Caco-2 (cell line): ENCODE data around the gene USP16. TPM values are rescaled to one million over a fixed set of nuclear protein-coding genes. Genes with fewer than 3 reads are reported as not detected.
A peak's percentile ranks its signal among the peaks of the same experiment; 100 is the strongest.
"Not testable (repeated sequence)": the region's sequence is repeated elsewhere in the genome, so short reads cannot be mapped to it uniquely, and the experiment has no call there.

Source experiments
- BruUV-seq: library from RNA; stranded (reverse); fragments of 400-500 nt; replicated peaks from 2 replicates; lab custom pipeline; 2021; lab: Mats Ljungman, UMichigan
- CTCF ChIA-PET: fragments of 300-600 bp; sonication (Branson Sonifier 250); formaldehyde crosslinking; loops from one replicate; lab custom pipeline; 2022; ENCODE audit warnings: antibody characterized with exemption; lab: Charles Lee
- POLR2A ChIA-PET: fragments of 300-600 bp; sonication (Branson Sonifier 250); formaldehyde crosslinking; loops from one replicate; lab custom pipeline; 2022; ENCODE audit warnings: antibody characterized with exemption; lab: Charles Lee
- DNase-seq, 2 experiments: peaks; one replicate each; pipeline versions ENCODE4 v3.0.0 to v3.0.0-alpha.2; 2020 to 2022
- H3K27me3 ChIP-seq: replicated peaks from 2 replicates; pipeline ENCODE4 v1.6.0; 2011; ENCODE audit warnings: low read length; ENCODE audit not compliant: control insufficient read depth, insufficient read depth
- H3K36me3 ChIP-seq: 2 replicates; pipeline ENCODE4 v1.5.1; 2011; ENCODE audit warnings: low read length; ENCODE audit not compliant: control insufficient read depth, insufficient read depth
- H3K4me1 ChIP-seq: fragments of 250-450 bp; sonication (Bioruptor Pico); 2 replicates; pipeline ENCODE4 v1.5.1; 2020; ENCODE audit warnings: mild to moderate bottlenecking
- H3K4me3 ChIP-seq: 2 replicates; pipeline ENCODE4 v1.5.1; 2011; ENCODE audit warnings: low read depth, mild to moderate bottlenecking, control low read depth, low read length
- H3K9me3 ChIP-seq: fragments of 250-450 bp; sonication (Bioruptor Pico); 2 replicates; pipeline ENCODE4 v1.5.1; 2020; ENCODE audit warnings: mild to moderate bottlenecking, moderate library complexity
- H3K27ac Mint-ChIP-seq: one replicate; pipeline ENCODE4 v1.8.0; 2022; ENCODE audit warnings: mixed read lengths; ENCODE audit not compliant: unreplicated experiment
- H3K27me3 Mint-ChIP-seq: one replicate; pipeline ENCODE4 v1.8.0; 2022; ENCODE audit warnings: mixed read lengths; ENCODE audit not compliant: insufficient read depth, unreplicated experiment
- H3K36me3 Mint-ChIP-seq: one replicate; pipeline ENCODE4 v1.8.0; 2022; ENCODE audit warnings: mild to moderate bottlenecking, mixed read lengths; ENCODE audit not compliant: insufficient read depth, unreplicated experiment
- H3K4me1 Mint-ChIP-seq: one replicate; pipeline ENCODE4 v1.8.0; 2022; ENCODE audit warnings: low read depth, mixed read lengths; ENCODE audit not compliant: unreplicated experiment
- H3K4me3 Mint-ChIP-seq: one replicate; pipeline ENCODE4 v1.8.0; 2022; ENCODE audit warnings: mild to moderate bottlenecking, moderate library complexity, mixed read lengths; ENCODE audit not compliant: unreplicated experiment
- H3K9me3 Mint-ChIP-seq: one replicate; pipeline ENCODE4 v1.8.0; 2022; ENCODE audit warnings: mixed read lengths; ENCODE audit not compliant: unreplicated experiment
- intact Hi-C: fragments of 100-400 bp; cut with micrococcal nuclease; formaldehyde crosslinking; loops from one replicate; pipeline ENCODE4 v1.10.0; 2022; ENCODE audit not compliant: unreplicated experiment
- total RNA-seq: library from RNA; stranded (reverse); gene quantifications from 2 replicates; pipeline ENCODE4 v1.2.3, GENCODE V29; 2022
- TF ChIP-seq, protein P1 (sequence below), 2 experiments: fragments of 200-600 bp in 1 of 2; IDR thresholded peaks; 1 replicate in 1 of 2; 2 replicates in 1 of 2; pipeline versions ENCODE4 v1.5.1 to v1.8.0; 2011 to 2022; ENCODE audit warnings: antibody characterized with exemption in 1 of 2, control low read depth in 1 of 2, inconsistent platforms in 1 of 2, low read depth in 1 of 2, low read length in 1 of 2, mild to moderate bottlenecking in 1 of 2, moderate library complexity in 1 of 2; ENCODE audit not compliant: insufficient read depth in 1 of 2, severe bottlenecking in 1 of 2, unreplicated experiment in 1 of 2

The USP16 gene
- total RNA-seq, 1 experiment from 2014 or later, result 24.2 TPM

DNA sequence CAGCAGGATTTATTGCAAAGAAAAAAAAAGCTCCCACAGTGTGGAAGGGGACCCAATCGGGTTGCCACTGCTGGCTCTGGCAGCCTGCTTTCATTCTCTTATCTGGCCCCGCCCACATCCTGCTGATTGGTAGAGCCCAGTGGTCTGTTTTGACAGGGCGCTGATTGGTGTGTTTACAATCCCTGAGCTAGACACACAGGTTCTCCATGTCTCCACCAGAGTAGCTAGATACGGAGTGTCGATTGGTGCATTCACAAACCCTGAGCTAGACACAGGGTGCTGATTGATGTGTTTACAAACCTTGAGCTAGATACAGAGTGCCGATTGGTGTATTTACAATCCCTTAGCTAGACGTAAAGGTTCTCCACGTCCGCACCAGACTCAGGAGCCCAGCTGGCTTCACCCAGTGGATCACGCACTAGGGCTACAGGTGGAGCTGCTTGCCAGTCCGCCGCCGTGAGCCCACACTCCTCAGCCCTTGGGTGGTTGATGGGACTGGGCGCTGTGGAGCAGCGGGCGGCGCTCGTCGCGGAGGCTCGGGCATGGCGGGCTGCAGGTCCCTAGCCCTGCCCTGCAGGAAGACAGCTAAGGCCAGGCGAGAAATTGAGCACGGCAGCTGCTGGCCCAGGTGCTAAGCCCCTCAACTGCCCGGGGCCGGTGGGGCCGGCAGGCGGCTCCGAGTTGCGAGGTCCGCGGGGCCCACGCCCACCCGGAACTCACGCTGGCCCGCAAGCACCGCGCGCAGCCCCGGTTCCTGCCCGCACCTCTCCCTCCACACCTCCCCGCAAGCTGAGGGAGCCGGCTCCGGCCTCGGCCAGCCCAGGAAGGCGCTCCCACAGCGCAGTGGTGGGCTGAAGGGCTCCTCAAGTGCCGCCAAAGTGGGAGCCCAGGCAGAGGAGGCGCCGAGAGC is 52.5 kb downstream of the USP16 start:
- ChIA-PET POLR2A (interaction anchor here (0.6 to 1.5 kb wide), 5 partner anchors 28 to 223 kb away, joined by 3 to 7 read pairs (median 3); partner anchors contain the start of gene USP16), CTCF (interaction anchor here (0.6 kb wide), 1 partner anchor 426 kb away, joined by 4 read pairs; no protein-coding TSS in a partner anchor)
- not testable (repeated sequence) for H3K9me3 ChIP-seq, H3K4me1 ChIP-seq, H3K27me3 ChIP-seq, H3K9me3 Mint-ChIP-seq, H3K27me3 Mint-ChIP-seq, BruUV-seq, H3K36me3 ChIP-seq
- H3K4me3 Mint-ChIP-seq, result peak overlapping the region; percentile 95
- peak; percentile 91 to 96 for DNase-seq
- peak overlapping the region; percentile 82 for H3K4me3 ChIP-seq
- H3K4me1 Mint-ChIP-seq, result peaks cover 10% of the 10 kb centered on the region
- H3K36me3 Mint-ChIP-seq, result peaks cover 38% of the 10 kb centered on the region
- H3K27ac Mint-ChIP-seq, result peak overlapping the region; percentile 93
- intact Hi-C loops, result loop anchor here (5.0 kb wide), 1 partner anchor 220 kb away; the partner anchor contains the start of gene BACH1

DNA sequence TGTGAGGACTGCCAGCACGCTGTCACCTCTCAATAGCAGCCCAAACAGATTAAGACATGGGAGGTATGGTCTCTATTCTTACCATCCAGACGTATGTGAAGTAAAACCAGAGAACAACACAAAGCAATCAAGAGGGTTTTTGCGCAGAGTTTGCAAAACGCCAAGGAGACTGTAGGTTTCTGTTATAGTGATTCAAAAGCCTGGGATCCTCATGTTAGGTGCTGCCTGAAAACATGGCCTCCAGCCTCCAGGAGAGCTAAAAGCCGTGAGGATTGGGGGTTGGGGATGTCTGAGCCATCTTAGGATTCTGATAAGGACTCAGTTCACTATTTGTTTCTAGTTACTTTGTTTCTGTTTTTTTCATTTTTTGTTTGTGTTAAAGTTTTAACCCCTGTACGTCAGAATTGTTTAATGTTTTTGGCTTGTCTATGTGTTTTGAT is 53.2 kb downstream of the USP16 start:
- H3K4me3 Mint-ChIP-seq, result peak overlapping the region; percentile 95

DNA sequence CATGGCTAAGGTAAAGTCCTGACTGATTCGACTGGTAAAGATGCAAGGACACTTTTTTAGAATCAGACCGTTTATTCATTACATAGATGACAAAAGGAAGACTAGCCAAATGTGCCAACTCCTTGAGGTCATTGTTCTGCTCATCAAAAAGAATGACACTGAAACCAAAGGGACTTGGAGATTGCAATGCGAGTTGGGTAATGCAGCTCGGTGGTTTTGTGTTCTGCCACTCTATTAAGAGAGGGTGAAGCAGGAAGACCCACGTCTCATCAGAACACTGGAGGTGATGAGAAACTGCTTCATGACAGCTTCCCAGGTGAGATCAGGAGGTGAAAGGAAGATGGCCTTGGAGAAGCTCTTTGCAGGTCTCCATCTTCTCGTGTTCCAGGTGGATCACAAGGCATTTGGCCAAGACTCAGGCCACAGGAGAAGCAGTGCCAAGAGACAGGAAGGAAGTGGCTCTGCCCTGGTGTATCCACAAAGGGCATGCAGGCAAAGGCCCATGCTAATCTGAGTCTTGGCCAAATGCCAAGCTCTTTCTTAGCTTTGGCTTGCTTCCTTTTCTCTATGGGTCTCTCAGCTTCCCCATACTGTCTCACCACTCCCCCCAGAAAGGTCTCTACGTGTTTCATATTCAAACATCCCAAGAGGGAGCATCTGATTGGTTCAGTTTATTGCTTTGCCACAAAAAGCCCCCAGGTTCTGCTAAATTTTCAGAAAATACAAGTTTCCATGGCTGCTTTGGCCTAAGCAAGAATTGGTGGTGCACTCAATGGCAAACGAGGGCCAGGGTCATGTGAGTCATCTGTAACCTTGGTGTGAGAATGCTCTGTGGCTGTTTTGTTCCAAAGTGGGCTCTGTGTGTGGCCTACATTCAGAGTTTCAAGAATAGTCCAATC is 54.6 kb downstream of the USP16 start:
- Mint-ChIP-seq H3K36me3 (peaks cover 26% of the 10 kb centered on the region), H3K9me3 (peaks cover 9% of the 10 kb centered on the region), H3K27me3 (no peaks in the 10 kb centered on the region), H3K4me3 (peak overlapping the region; percentile 95), H3K27ac (no peak overlapping the region), H3K4me1 (no peaks in the 10 kb centered on the region)
- peaks cover 5% of the 10 kb centered on the region; the same call in 1 of the 2 replicates for H3K4me1 ChIP-seq
- CTCF ChIA-PET, result no interaction called here
- no peaks in the 10 kb centered on the region for H3K27me3 ChIP-seq
- BruUV-seq, result no TSS peak
- POLR2A ChIA-PET, result no interaction called here
- no peak for DNase-seq
- no peaks in the 10 kb centered on the region; the same call in none of the 2 replicates for H3K36me3 ChIP-seq
- intact Hi-C loops, result loop anchor here (5.0 kb wide), 1 partner anchor 218 kb away; the partner anchor contains the start of gene BACH1
- TF ChIP-seq, protein P1, sequence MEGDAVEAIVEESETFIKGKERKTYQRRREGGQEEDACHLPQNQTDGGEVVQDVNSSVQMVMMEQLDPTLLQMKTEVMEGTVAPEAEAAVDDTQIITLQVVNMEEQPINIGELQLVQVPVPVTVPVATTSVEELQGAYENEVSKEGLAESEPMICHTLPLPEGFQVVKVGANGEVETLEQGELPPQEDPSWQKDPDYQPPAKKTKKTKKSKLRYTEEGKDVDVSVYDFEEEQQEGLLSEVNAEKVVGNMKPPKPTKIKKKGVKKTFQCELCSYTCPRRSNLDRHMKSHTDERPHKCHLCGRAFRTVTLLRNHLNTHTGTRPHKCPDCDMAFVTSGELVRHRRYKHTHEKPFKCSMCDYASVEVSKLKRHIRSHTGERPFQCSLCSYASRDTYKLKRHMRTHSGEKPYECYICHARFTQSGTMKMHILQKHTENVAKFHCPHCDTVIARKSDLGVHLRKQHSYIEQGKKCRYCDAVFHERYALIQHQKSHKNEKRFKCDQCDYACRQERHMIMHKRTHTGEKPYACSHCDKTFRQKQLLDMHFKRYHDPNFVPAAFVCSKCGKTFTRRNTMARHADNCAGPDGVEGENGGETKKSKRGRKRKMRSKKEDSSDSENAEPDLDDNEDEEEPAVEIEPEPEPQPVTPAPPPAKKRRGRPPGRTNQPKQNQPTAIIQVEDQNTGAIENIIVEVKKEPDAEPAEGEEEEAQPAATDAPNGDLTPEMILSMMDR (IDR thresholded peaks at IDR 0.05; ENCODE audit: insufficient read depth in 1 of 2, low read depth in 1 of 2, low read length in 1 of 2, severe bottlenecking in 1 of 2, unreplicated experiment in 1 of 2), result no peak
- no peak overlapping the region for H3K4me3 ChIP-seq
- no peaks in the 10 kb centered on the region for H3K9me3 ChIP-seq

More for the DNA sequence above, 53.2 kb downstream of the USP16 start:
- intact Hi-C loops, result loop anchor here (5.0 kb wide), 1 partner anchor 220 kb away; the partner anchor contains the start of gene BACH1
- H3K27me3 Mint-ChIP-seq, result no peaks in the 10 kb centered on the region
- no peaks in the 10 kb centered on the region for H3K9me3 ChIP-seq
- H3K27ac Mint-ChIP-seq, result peak overlapping the region; percentile 93
- BruUV-seq, result no TSS peak
- TF ChIP-seq, protein P1 (IDR thresholded peaks at IDR 0.05; ENCODE audit: insufficient read depth in 1 of 2, low read depth in 1 of 2, low read length in 1 of 2, severe bottlenecking in 1 of 2, unreplicated experiment in 1 of 2), result no peak
- H3K36me3 Mint-ChIP-seq, result peaks cover 31% of the 10 kb centered on the region
- DNase-seq, result peak; percentile 63 to 67
- ChIA-PET POLR2A (interaction anchor here (0.6 to 1.5 kb wide), 2 partner anchors 29 to 53 kb away, joined by 3 to 7 read pairs; partner anchors contain the start of gene USP16), CTCF (no interaction called here)
- peak overlapping the region; percentile 82 for H3K4me3 ChIP-seq
- peaks cover 4% of the 10 kb centered on the region for H3K4me1 Mint-ChIP-seq
- H3K27me3 ChIP-seq, result no peaks in the 10 kb centered on the region
- H3K36me3 ChIP-seq, result no peaks in the 10 kb centered on the region; the same call in none of the 2 replicates
- peaks cover 9% of the 10 kb centered on the region for H3K9me3 Mint-ChIP-seq
- H3K4me1 ChIP-seq, result peaks cover 5% of the 10 kb centered on the region; the same call in 1 of the 2 replicates
